A673 (cell line): ENCODE data around the gene CNOT4. TPM values are rescaled to one million over a fixed set of nuclear protein-coding genes. Genes with fewer than 3 reads are reported as not detected.

Experiments
- BruUV-seq: library from RNA; stranded (reverse); fragments of 400-500 nt; replicated peaks from 2 replicates; lab custom pipeline; 2021; lab: Mats Ljungman, UMichigan
- CTCF ChIA-PET: fragments of 300-600 bp; sonication (Branson Sonifier 250); formaldehyde crosslinking; loops from one replicate; lab custom pipeline; 2022; ENCODE audit warnings: antibody characterized with exemption; lab: Charles Lee
- POLR2A ChIA-PET: fragments of 300-600 bp; sonication (Branson Sonifier 250); formaldehyde crosslinking; loops from one replicate; lab custom pipeline; 2022; ENCODE audit warnings: antibody characterized with exemption; ENCODE audit not compliant: low non-redundant PET; lab: Charles Lee
- DNase-seq: peaks from one replicate; pipeline ENCODE4 v3.0.0-alpha.2; 2015; ENCODE audit warnings: low spot score
- H3K27ac ChIP-seq: fragments of 200-600 bp; sonication (generic); 2 replicates; pipeline ENCODE4 v1.5.1; 2016; ENCODE audit warnings: mixed run types, low read depth, mild to moderate bottlenecking, mixed read lengths, antibody characterized with exemption, low read length; ENCODE audit not compliant: poor library complexity, severe bottlenecking
- H3K27me3 ChIP-seq: fragments of 200-600 bp; sonication (generic); replicated peaks from 2 replicates; pipeline ENCODE4 v1.6.1; 2017; ENCODE audit warnings: mixed run types, low read depth, mild to moderate bottlenecking, mixed read lengths, antibody characterized with exemption, low read length; ENCODE audit not compliant: insufficient read depth, poor library complexity
- H3K36me3 ChIP-seq: fragments of 200-600 bp; sonication (generic); 2 replicates; pipeline ENCODE4 v1.6.1; 2016; ENCODE audit warnings: mixed run types, mild to moderate bottlenecking, mixed read lengths, antibody characterized with exemption, low read length; ENCODE audit not compliant: insufficient read depth, poor library complexity, severe bottlenecking
- H3K4me1 ChIP-seq: fragments of 200-600 bp; sonication (generic); 2 replicates; pipeline ENCODE4 v1.6.1; 2017; ENCODE audit warnings: mixed run types, mild to moderate bottlenecking, mixed read lengths, antibody characterized with exemption, low read length; ENCODE audit not compliant: insufficient read depth, poor library complexity, severe bottlenecking
- H3K4me3 ChIP-seq: fragments of 200-600 bp; sonication (generic); 2 replicates; pipeline ENCODE4 v1.5.1; 2016; ENCODE audit warnings: low read depth, mixed run types, mild to moderate bottlenecking, mixed read lengths, low read length; ENCODE audit not compliant: poor library complexity, severe bottlenecking
- H3K9me3 ChIP-seq: fragments of 200-600 bp; sonication (generic); 2 replicates; pipeline ENCODE4 v1.6.1; 2016; ENCODE audit warnings: mixed run types, low read depth, mild to moderate bottlenecking, mixed read lengths, antibody characterized with exemption, low read length; ENCODE audit not compliant: poor library complexity, severe bottlenecking
- CTCF ChIP-seq: fragments of 300-800, 200-600 bp; sonication (generic); conservative IDR thresholded peaks from 2 replicates; pipeline ENCODE4 v1.5.1; 2017; ENCODE audit warnings: low read depth, mild to moderate bottlenecking, antibody characterized with exemption, low read length, moderate library complexity, mixed read lengths
- EZH2 ChIP-seq: fragments of 200-600 bp; sonication (generic); IDR thresholded peaks from 2 replicates; pipeline ENCODE4 v1.6.1; 2017; ENCODE audit warnings: borderline replicate concordance, low read depth, mild to moderate bottlenecking, mixed read lengths, antibody characterized with exemption, low read length; ENCODE audit not compliant: poor library complexity, severe bottlenecking
- intact Hi-C: fragments of 100-400 bp; cut with micrococcal nuclease; formaldehyde crosslinking; loops from one replicate; pipeline ENCODE4 v1.10.0; 2022; ENCODE audit not compliant: unreplicated experiment
- total RNA-seq: library from RNA; stranded (reverse); gene quantifications from 2 replicates; pipeline ENCODE4 v1.2.3, GENCODE V29; 2021

The CNOT4 gene
- total RNA-seq, 1 experiment from 2014 or later: 24.1 TPM

GRCh38 chr7:135359615-135360014 is 150.3 kb downstream of the CNOT4 start:
- no TSS peak for BruUV-seq
- CTCF ChIA-PET: interaction anchor here (0.5 kb wide), 1 partner anchor 86 kb away, joined by 3 read pairs; no protein-coding TSS in a partner anchor
- DNase-seq: no peak
- no peak overlapping the region for H3K27ac ChIP-seq
- no peak for TF ChIP-seq CTCF
- TF ChIP-seq EZH2: no peak
- no peaks in the 10 kb centered on the region for H3K9me3 ChIP-seq
- intact Hi-C loops: no loop called here
- no peaks in the 10 kb centered on the region for H3K4me1 ChIP-seq
- H3K4me3 ChIP-seq: no peak overlapping the region
- H3K36me3 ChIP-seq: peaks cover 4% of the 10 kb centered on the region
- POLR2A ChIA-PET: interaction anchor here (0.5 kb wide), 1 partner anchor 12 kb away, joined by 10 read pairs; no protein-coding TSS in a partner anchor
- peaks cover 15% of the 10 kb centered on the region for H3K27me3 ChIP-seq

GRCh38 chr7:135355377-135356048 is 154.4 kb downstream of the CNOT4 start:
- ChIA-PET POLR2A (no interaction called here), CTCF (no interaction called here)
- Histone ChIP-seq H3K36me3 (no peaks in the 10 kb centered on the region), H3K4me3 (no peak overlapping the region), H3K9me3 (no peaks in the 10 kb centered on the region), H3K27ac (no peak overlapping the region), H3K27me3 (peaks cover 42% of the 10 kb centered on the region), H3K4me1 (no peaks in the 10 kb centered on the region)
- DNase-seq: no peak
- BruUV-seq: no TSS peak
- no peak for TF ChIP-seq CTCF
- no peak for TF ChIP-seq EZH2
- intact Hi-C loops: no loop called here

- Histone ChIP-seq H3K4me3 (no peak overlapping the region), H3K9me3 (no peaks in the 10 kb centered on the region), H3K27me3 (peaks cover 42% of the 10 kb centered on the region), H3K4me1 (peaks cover 3% of the 10 kb centered on the region), H3K36me3 (no peaks in the 10 kb centered on the region), H3K27ac (no peak overlapping the region)
- BruUV-seq: no TSS peak
- no peak for DNase-seq
- intact Hi-C loops: no loop called here
- TF ChIP-seq EZH2 (no peak), CTCF (no peak)
- CTCF ChIA-PET: no interaction called here
- POLR2A ChIA-PET: no interaction called here
These were observed 156.1 kb downstream of the CNOT4 start for GRCh38 chr7:135353832-135354231.
